ENCODE results near the gene GON4L. TPM values are rescaled to one million over a fixed set of nuclear protein-coding genes. Genes with fewer than 3 reads are reported as not detected.

Gene GON4L

Small RNAs within 50 kb of the gene (small RNA-seq; reads per million reads assigned to genes)
- gene RF00015 (ENCODE audit: insufficient read depth) = not detected
